ENCODE measurements around the gene SMURF2.

DNA sequence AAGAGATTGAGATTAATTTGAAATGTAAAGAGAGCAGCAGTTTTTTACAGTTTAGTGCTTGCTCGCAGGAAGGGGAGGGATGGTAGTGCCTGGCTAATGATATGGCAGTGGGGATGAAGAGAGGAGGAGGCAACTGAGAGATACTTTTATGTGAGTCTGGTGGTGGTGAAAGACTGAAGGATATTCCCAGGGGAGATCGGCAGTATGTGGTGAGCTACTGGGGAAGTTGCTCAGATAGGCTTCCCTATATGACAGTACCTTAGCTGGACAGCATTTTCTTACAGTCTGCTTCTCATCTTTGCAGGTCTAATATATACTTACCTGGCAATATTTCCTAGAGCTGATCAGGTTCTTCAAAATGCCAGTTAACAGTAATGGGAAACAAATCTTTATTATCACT, 146.7 kb downstream of the SMURF2 start:
- TF ChIP-seq SP1 (IDR thresholded peaks at IDR 0.05) (no peak), SUZ12 (IDR thresholded peaks at IDR 0.05) (no peak), ZNF384 (IDR thresholded peaks at IDR 0.05) (no peak), FOXA1 (IDR thresholded peaks at IDR 0.05) (no peak), L3MBTL2 (conservative IDR thresholded peaks at IDR 0.05) (no peak)
